Thoracic aorta (tissue), 2 donors: ENCODE results near the gene MOB3B. TPM values are rescaled to one million over a fixed set of nuclear protein-coding genes. Genes with fewer than 3 reads are reported as not detected.
"Not testable (repeated sequence)": the region's sequence is repeated elsewhere in the genome, so short reads cannot be mapped to it uniquely, and the experiment has no call there.

ENCODE experiments used
- ATAC-seq: fragments of 150-250 bp; one replicate; pipeline ENCODE4 v1.8.0; 2017; ENCODE audit warnings: low read depth; ENCODE audit not compliant: insufficient number of reproducible peaks, low FRiP score
- DNase-seq: peaks from one replicate; pipeline ENCODE4 v3.0.0-alpha.2; 2020; ENCODE audit warnings: low spot score
- H3K27ac ChIP-seq, 2 donors: fragments of 200-600 bp; sonication (generic); 1 replicate in 1 of 2; 2 replicates in 1 of 2; pipeline ENCODE4 v1.5.1; 2016; ENCODE audit warnings: mild to moderate bottlenecking in 2 of 2, moderate library complexity in 2 of 2
- H3K27me3 ChIP-seq: fragments of 200-600 bp; sonication (generic); replicated peaks from 2 replicates; pipeline ENCODE4 v1.6.0; 2016; ENCODE audit warnings: mild to moderate bottlenecking; ENCODE audit not compliant: insufficient read depth
- H3K36me3 ChIP-seq: fragments of 200-600 bp; sonication (generic); one replicate; pipeline ENCODE4 v1.5.1; 2016
- H3K4me1 ChIP-seq, 2 donors: fragments of 200-600 bp; sonication (generic); 1 replicate in 1 of 2; 2 replicates in 1 of 2; pipeline versions ENCODE4 v1.5.1 to v1.6.0; 2016; ENCODE audit warnings: low read depth in 2 of 2, mild to moderate bottlenecking in 1 of 2; ENCODE audit not compliant: control insufficient read depth in 1 of 2
- H3K4me3 ChIP-seq: fragments of 200-600 bp; sonication (generic); 2 replicates; pipeline ENCODE4 v1.5.1; 2016; ENCODE audit warnings: mild to moderate bottlenecking
- H3K9me3 ChIP-seq: fragments of 200-600 bp; sonication (generic); 2 replicates; pipeline ENCODE4 v1.5.1; 2016
- CTCF ChIP-seq: fragments of 200-600 bp; sonication (generic); IDR thresholded peaks from one replicate; pipeline ENCODE4 v1.5.1; 2019; ENCODE audit warnings: antibody characterized with exemption
- total RNA-seq, 2 donors: library from RNA; depleted of rRNA; stranded (reverse); fragments of >200 nt; gene quantifications; one replicate each; pipeline versions ENCODE4 v1.1.0 to v1.2.3, GENCODE V29; 2016

MOB3B gene
- total RNA-seq, 2 donors from 2014 or later, result 6.6 to 11.1 TPM

- H3K4me3 ChIP-seq, result no peak overlapping the region
- H3K27me3 ChIP-seq, result no peaks in the 10 kb centered on the region
- no peak overlapping the region for H3K27ac ChIP-seq
- no peaks in the 10 kb centered on the region for H3K36me3 ChIP-seq
- no peak for TF ChIP-seq CTCF
- DNase-seq, result no peak
- H3K4me1 ChIP-seq, result peaks cover 0 to 8% of the 10 kb centered on the region in 2 donors
- ATAC-seq, result no peak
- no peaks in the 10 kb centered on the region for H3K9me3 ChIP-seq
Measured at GRCh38 chr9:27510780-27511179, 18.8 kb downstream of the MOB3B start.

- DNase-seq (no peak), ATAC-seq (no peak)
- no peaks in the 10 kb centered on the region for H3K27me3 ChIP-seq
- H3K4me1 ChIP-seq, result no peaks in the 10 kb centered on the region
- no peaks in the 10 kb centered on the region for H3K9me3 ChIP-seq
- no peak for TF ChIP-seq CTCF
- no peak overlapping the region for H3K27ac ChIP-seq
- H3K36me3 ChIP-seq, result no peaks in the 10 kb centered on the region
- H3K4me3 ChIP-seq, result no peak overlapping the region
Measured at GRCh38 chr9:27506981-27507380, 22.6 kb downstream of the MOB3B start.

GRCh38 chr9:27505744-27506161, 23.9 kb downstream of the MOB3B start:
- no peaks in the 10 kb centered on the region for H3K27me3 ChIP-seq
- no peak for ATAC-seq
- H3K4me3 ChIP-seq, result no peak overlapping the region
- H3K9me3 ChIP-seq, result no peaks in the 10 kb centered on the region
- no peak overlapping the region for H3K27ac ChIP-seq
- H3K4me1 ChIP-seq, result no peaks in the 10 kb centered on the region
- no peak for TF ChIP-seq CTCF
- H3K36me3 ChIP-seq, result no peaks in the 10 kb centered on the region
- no peak for DNase-seq

GRCh38 chr9:27504259-27504658, 25.4 kb downstream of the MOB3B start:
- Histone ChIP-seq H3K4me1 (no peaks in the 10 kb centered on the region), H3K27ac (no peak overlapping the region), H3K36me3 (no peaks in the 10 kb centered on the region), H3K9me3 (no peaks in the 10 kb centered on the region), H3K4me3 (no peak overlapping the region), H3K27me3 (no peaks in the 10 kb centered on the region)
- no peak for TF ChIP-seq CTCF
- no peak for DNase-seq
- ATAC-seq, result no peak

GRCh38 chr9:27503623-27504022, 26.0 kb downstream of the MOB3B start:
- H3K4me1 ChIP-seq, result no peaks in the 10 kb centered on the region
- DNase-seq (no peak), ATAC-seq (no peak)
- no peak for TF ChIP-seq CTCF
- H3K27me3 ChIP-seq, result no peaks in the 10 kb centered on the region
- H3K27ac ChIP-seq, result no peak overlapping the region
- H3K9me3 ChIP-seq, result no peaks in the 10 kb centered on the region
- no peak overlapping the region for H3K4me3 ChIP-seq
- H3K36me3 ChIP-seq, result no peaks in the 10 kb centered on the region

- DNase-seq, H3K36me3 ChIP-seq, H3K27ac ChIP-seq, H3K4me1 ChIP-seq, H3K4me3 ChIP-seq, H3K27me3 ChIP-seq, ATAC-seq, H3K9me3 ChIP-seq: not testable (repeated sequence)
Measured at GRCh38 chr9:27500902-27501301, 28.7 kb downstream of the MOB3B start.
